ENCODE data around the gene SYAP1.

Gene SYAP1

DNA sequence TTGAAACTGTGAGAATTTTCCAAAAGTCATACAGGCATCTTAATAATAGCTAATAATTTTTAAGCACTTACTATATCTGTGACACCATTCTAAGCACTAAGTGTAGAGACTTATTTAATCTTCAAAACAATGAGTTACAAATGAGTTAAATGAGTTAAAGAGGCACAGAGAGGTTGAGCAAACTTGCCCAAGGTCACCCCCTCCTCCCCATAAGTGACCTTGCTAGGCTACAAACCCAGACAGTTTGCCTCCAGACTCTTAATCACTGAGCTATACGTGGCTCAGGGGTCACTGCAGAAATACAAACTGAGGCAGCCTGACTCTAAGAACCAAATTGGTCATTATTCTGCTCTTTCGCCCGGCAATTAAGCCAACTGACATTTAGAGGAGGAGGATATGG is 22.5 kb upstream of the SYAP1 start:
- H3K36me3 ChIP-seq (ENCODE audit: control insufficient read depth in 4 of 4, insufficient read depth in 4 of 4, low read length in 3 of 4) = peaks cover 0 to 22% (median 12%) of the 10 kb centered on the region in 4 experiments
- H3K27me3 ChIP-seq (replicated peaks in 2 of 5; ENCODE audit: control insufficient read depth in 4 of 5, insufficient read depth in 5 of 5, low read length in 4 of 5) = peaks cover 0 to 9% (median 0%) of the 10 kb centered on the region in 5 experiments
- H3K27ac ChIP-seq (ENCODE audit: insufficient read depth in 1 of 2, low read depth in 1 of 2, low read length in 2 of 2, poor library complexity in 1 of 2, severe bottlenecking in 2 of 2) = no peak overlapping the region
- DNase-seq = no peak
- H3K4me3 ChIP-seq (ENCODE audit: control insufficient read depth in 1 of 7, extremely low read depth in 1 of 7, insufficient read depth in 4 of 7, low read depth in 2 of 7, low read length in 6 of 7) = no peak overlapping the region
- no peaks in the 10 kb centered on the region for H3K9me3 ChIP-seq (ENCODE audit: control extremely low read depth in 1 of 5, control insufficient read depth in 4 of 5, insufficient read depth in 2 of 5, low read depth in 1 of 5, low read length in 4 of 5)
- ChIA-PET POLR2A (no interaction called here), CTCF (no interaction called here)
- WGBS (ENCODE audit: insufficient coverage) = 95% methylated on average over 3 of the region's 3 CpGs
- no peaks in the 10 kb centered on the region for H3K4me1 ChIP-seq (ENCODE audit: control extremely low read depth in 1 of 4, control insufficient read depth in 4 of 4, insufficient read depth in 4 of 4, low read length in 3 of 4)

DNA sequence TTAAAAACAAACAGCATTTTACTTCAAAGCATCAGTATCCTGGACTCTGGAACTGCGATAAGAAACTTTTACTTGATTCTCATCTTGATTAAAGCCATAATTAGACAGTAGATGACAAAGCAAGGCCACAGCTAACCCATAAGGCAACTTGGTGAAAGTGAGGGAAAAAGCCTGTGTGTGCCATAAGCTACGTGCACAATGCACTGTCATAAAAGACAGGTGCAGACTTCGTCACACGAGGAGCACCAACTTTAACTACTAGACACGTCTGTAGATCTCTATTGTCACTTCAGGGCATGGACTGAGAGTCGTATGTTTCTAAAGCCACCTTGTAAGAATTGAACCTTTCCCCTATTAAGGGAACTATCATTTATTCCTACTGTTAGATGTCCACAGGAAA is 20.0 kb upstream of the SYAP1 start:
- Histone ChIP-seq H3K27me3 (replicated peaks in 2 of 5; ENCODE audit: control insufficient read depth in 4 of 5, insufficient read depth in 5 of 5, low read length in 4 of 5) (peaks cover 0 to 7% (median 0%) of the 10 kb centered on the region in 5 experiments), H3K36me3 (ENCODE audit: control insufficient read depth in 4 of 4, insufficient read depth in 4 of 4, low read length in 3 of 4) (peaks cover 0 to 16% (median 7%) of the 10 kb centered on the region in 4 experiments), H3K4me3 (ENCODE audit: control insufficient read depth in 1 of 7, extremely low read depth in 1 of 7, insufficient read depth in 4 of 7, low read depth in 2 of 7, low read length in 6 of 7) (no peak overlapping the region), H3K4me1 (ENCODE audit: control extremely low read depth in 1 of 4, control insufficient read depth in 4 of 4, insufficient read depth in 4 of 4, low read length in 3 of 4) (no peaks in the 10 kb centered on the region), H3K27ac (ENCODE audit: insufficient read depth in 1 of 2, low read depth in 1 of 2, low read length in 2 of 2, poor library complexity in 1 of 2, severe bottlenecking in 2 of 2) (no peak overlapping the region), H3K9me3 (ENCODE audit: control extremely low read depth in 1 of 5, control insufficient read depth in 4 of 5, insufficient read depth in 2 of 5, low read depth in 1 of 5, low read length in 4 of 5) (no peaks in the 10 kb centered on the region)
- ChIA-PET POLR2A (no interaction called here), CTCF (no interaction called here)
- WGBS (ENCODE audit: insufficient coverage) = 98% methylated on average over 5 of the region's 6 CpGs
- DNase-seq = no peak

DNA sequence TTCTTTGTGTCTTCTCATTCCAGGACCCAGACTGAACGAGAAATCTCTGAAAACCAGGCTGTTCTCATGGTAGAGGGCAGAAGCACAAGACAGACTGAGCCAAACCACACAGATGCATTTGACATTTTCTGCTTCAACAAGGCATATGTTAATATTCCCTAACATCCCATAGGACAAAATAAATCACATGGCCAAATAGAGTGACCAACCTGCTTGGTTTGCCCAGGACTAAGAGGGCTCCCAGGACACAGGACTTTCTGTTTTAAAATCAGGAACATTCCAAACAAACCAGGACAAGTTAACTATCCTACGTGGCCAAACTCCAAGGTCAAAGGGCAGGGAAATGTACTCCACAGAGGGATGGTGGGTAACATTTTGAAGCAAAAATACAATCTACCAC is 18.7 kb upstream of the SYAP1 start:
- peaks cover 0 to 5% (median 0%) of the 10 kb centered on the region in 5 experiments for H3K27me3 ChIP-seq (replicated peaks in 2 of 5; ENCODE audit: control insufficient read depth in 4 of 5, insufficient read depth in 5 of 5, low read length in 4 of 5)
- no peak overlapping the region for H3K27ac ChIP-seq (ENCODE audit: insufficient read depth in 1 of 2, low read depth in 1 of 2, low read length in 2 of 2, poor library complexity in 1 of 2, severe bottlenecking in 2 of 2)
- CTCF ChIA-PET = no interaction called here
- POLR2A ChIA-PET = no interaction called here
- H3K9me3 ChIP-seq (ENCODE audit: control extremely low read depth in 1 of 5, control insufficient read depth in 4 of 5, insufficient read depth in 2 of 5, low read depth in 1 of 5, low read length in 4 of 5) = no peaks in the 10 kb centered on the region
- no peak overlapping the region for H3K4me3 ChIP-seq (ENCODE audit: control insufficient read depth in 1 of 7, extremely low read depth in 1 of 7, insufficient read depth in 4 of 7, low read depth in 2 of 7, low read length in 6 of 7)
- H3K36me3 ChIP-seq (ENCODE audit: control insufficient read depth in 4 of 4, insufficient read depth in 4 of 4, low read length in 3 of 4) = peaks cover 0 to 14% (median 7%) of the 10 kb centered on the region in 4 experiments
- no peaks in the 10 kb centered on the region for H3K4me1 ChIP-seq (ENCODE audit: control extremely low read depth in 1 of 4, control insufficient read depth in 4 of 4, insufficient read depth in 4 of 4, low read length in 3 of 4)
- no peak for DNase-seq
- WGBS (ENCODE audit: insufficient coverage) = 100% methylated on average over 1 of the region's 2 CpGs

GRCh38 chrX:16702700-16703599 is 16.5 kb upstream of the SYAP1 start:
- no peak for DNase-seq
- 95% methylated on average over 13 of the region's 15 CpGs for WGBS (ENCODE audit: insufficient coverage)
- ChIA-PET CTCF (interaction anchor here (0.6 kb wide), 1 partner anchor 341 kb away, joined by 4 read pairs; no protein-coding TSS in a partner anchor), POLR2A (no interaction called here)
- H3K36me3 ChIP-seq (ENCODE audit: control insufficient read depth in 4 of 4, insufficient read depth in 4 of 4, low read length in 3 of 4) = peaks cover 0 to 10% (median 5%) of the 10 kb centered on the region in 4 experiments
- peaks cover 0 to 4% (median 0%) of the 10 kb centered on the region in 5 experiments for H3K27me3 ChIP-seq (replicated peaks in 2 of 5; ENCODE audit: control insufficient read depth in 4 of 5, insufficient read depth in 5 of 5, low read length in 4 of 5)
- H3K4me1 ChIP-seq (ENCODE audit: control extremely low read depth in 1 of 4, control insufficient read depth in 4 of 4, insufficient read depth in 4 of 4, low read length in 3 of 4) = no peaks in the 10 kb centered on the region
- no peaks in the 10 kb centered on the region for H3K9me3 ChIP-seq (ENCODE audit: control extremely low read depth in 1 of 5, control insufficient read depth in 4 of 5, insufficient read depth in 2 of 5, low read depth in 1 of 5, low read length in 4 of 5)
- no peak overlapping the region for H3K4me3 ChIP-seq (ENCODE audit: control insufficient read depth in 1 of 7, extremely low read depth in 1 of 7, insufficient read depth in 4 of 7, low read depth in 2 of 7, low read length in 6 of 7)
- no peak overlapping the region for H3K27ac ChIP-seq (ENCODE audit: insufficient read depth in 1 of 2, low read depth in 1 of 2, low read length in 2 of 2, poor library complexity in 1 of 2, severe bottlenecking in 2 of 2)

DNA sequence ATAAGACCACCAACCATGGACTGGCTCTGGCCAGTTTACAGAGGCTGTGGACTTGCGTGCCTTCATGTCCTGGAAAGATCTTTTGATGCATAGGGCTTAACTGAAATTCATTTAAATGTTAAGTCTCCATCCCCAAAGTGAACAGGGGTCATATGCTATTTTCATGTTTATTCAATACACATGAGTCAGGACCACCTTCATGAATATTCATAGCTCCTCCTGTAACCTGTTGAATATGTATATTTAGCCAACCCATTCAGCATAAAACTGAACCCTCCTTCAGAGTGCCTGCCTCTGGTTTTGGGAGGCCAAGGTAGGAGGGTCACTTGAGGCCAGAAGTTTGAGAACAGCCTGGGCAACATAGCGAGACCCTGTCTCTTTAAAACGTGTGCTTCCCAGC is 14.0 kb upstream of the SYAP1 start:
- H3K36me3 ChIP-seq (ENCODE audit: control insufficient read depth in 4 of 4, insufficient read depth in 4 of 4, low read length in 3 of 4) = peaks cover 0 to 6% (median 3%) of the 10 kb centered on the region in 4 experiments
- 87% methylated on average over 3 of the region's 3 CpGs for WGBS (ENCODE audit: insufficient coverage)
- CTCF ChIA-PET = no interaction called here

GRCh38 chrX:16708016-16708415 is 11.4 kb upstream of the SYAP1 start:
- Histone ChIP-seq H3K9me3 (ENCODE audit: control extremely low read depth in 1 of 5, control insufficient read depth in 4 of 5, insufficient read depth in 2 of 5, low read depth in 1 of 5, low read length in 4 of 5) (no peaks in the 10 kb centered on the region), H3K27ac (ENCODE audit: insufficient read depth in 1 of 2, low read depth in 1 of 2, low read length in 2 of 2, poor library complexity in 1 of 2, severe bottlenecking in 2 of 2) (no peak overlapping the region)
- WGBS (ENCODE audit: insufficient coverage) = 72% methylated on average over 2 of the region's 3 CpGs

More for the DNA sequence above, 14.0 kb upstream of the SYAP1 start:
- no peak for DNase-seq
- no peak overlapping the region for H3K27ac ChIP-seq (ENCODE audit: insufficient read depth in 1 of 2, low read depth in 1 of 2, low read length in 2 of 2, poor library complexity in 1 of 2, severe bottlenecking in 2 of 2)
- peaks cover 0 to 2% (median 0%) of the 10 kb centered on the region in 5 experiments for H3K27me3 ChIP-seq (replicated peaks in 2 of 5; ENCODE audit: control insufficient read depth in 4 of 5, insufficient read depth in 5 of 5, low read length in 4 of 5)
- no peak overlapping the region for H3K4me3 ChIP-seq (ENCODE audit: control insufficient read depth in 1 of 7, extremely low read depth in 1 of 7, insufficient read depth in 4 of 7, low read depth in 2 of 7, low read length in 6 of 7)
- H3K4me1 ChIP-seq (ENCODE audit: control extremely low read depth in 1 of 4, control insufficient read depth in 4 of 4, insufficient read depth in 4 of 4, low read length in 3 of 4) = no peaks in the 10 kb centered on the region
- no peaks in the 10 kb centered on the region for H3K9me3 ChIP-seq (ENCODE audit: control extremely low read depth in 1 of 5, control insufficient read depth in 4 of 5, insufficient read depth in 2 of 5, low read depth in 1 of 5, low read length in 4 of 5)
- POLR2A ChIA-PET = no interaction called here

DNA sequence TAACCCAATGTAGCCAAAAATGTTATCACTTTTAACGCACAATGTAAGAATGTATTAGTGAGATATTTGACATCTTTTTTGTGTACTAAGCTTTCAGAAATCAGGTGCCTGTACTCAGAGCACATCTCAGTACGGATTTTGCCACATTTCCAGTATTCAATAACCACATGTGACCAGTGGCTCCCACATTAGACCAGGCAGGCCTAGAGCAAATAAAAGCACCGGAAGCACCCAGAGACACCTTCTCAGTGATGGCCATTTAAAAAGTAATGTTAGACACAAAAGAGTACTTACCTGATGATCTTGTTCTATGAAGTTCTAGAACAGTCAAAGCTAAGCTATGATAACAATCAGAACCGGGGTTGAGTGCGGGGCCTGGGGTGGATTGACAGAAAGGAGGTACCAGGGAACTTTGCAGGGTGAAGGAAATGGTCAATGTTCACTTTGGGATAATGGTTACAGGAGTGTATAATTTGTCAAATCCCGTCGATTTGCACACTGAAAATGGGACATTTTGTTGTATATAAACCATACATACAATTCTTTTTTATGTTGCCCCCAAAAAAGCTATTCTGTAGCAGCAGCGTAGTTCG is 8.1 kb upstream of the SYAP1 start:
- 43% methylated on average over 5 of the region's 9 CpGs for WGBS (ENCODE audit: insufficient coverage)
- H3K9me3 ChIP-seq (ENCODE audit: control extremely low read depth in 1 of 5, control insufficient read depth in 4 of 5, insufficient read depth in 2 of 5, low read depth in 1 of 5, low read length in 4 of 5) = no peaks in the 10 kb centered on the region
- peaks cover 0 to 8% (median 0%) of the 10 kb centered on the region in 4 experiments for H3K4me1 ChIP-seq (ENCODE audit: control extremely low read depth in 1 of 4, control insufficient read depth in 4 of 4, insufficient read depth in 4 of 4, low read length in 3 of 4)
- peaks cover 0 to 38% (median 0%) of the 10 kb centered on the region in 5 experiments for H3K27me3 ChIP-seq (replicated peaks in 2 of 5; ENCODE audit: control insufficient read depth in 4 of 5, insufficient read depth in 5 of 5, low read length in 4 of 5)
- ChIA-PET POLR2A (no interaction called here), CTCF (no interaction called here)
- H3K36me3 ChIP-seq (ENCODE audit: control insufficient read depth in 4 of 4, insufficient read depth in 4 of 4, low read length in 3 of 4) = peaks cover 0 to 3% (median under 1%) of the 10 kb centered on the region in 4 experiments
- H3K27ac ChIP-seq (ENCODE audit: insufficient read depth in 1 of 2, low read depth in 1 of 2, low read length in 2 of 2, poor library complexity in 1 of 2, severe bottlenecking in 2 of 2) = peak overlapping the region; percentile 50 to 79
- DNase-seq = no peak
- peak overlapping the region; percentile 53 to 85 (median 70) for H3K4me3 ChIP-seq (ENCODE audit: control insufficient read depth in 1 of 7, extremely low read depth in 1 of 7, insufficient read depth in 4 of 7, low read depth in 2 of 7, low read length in 6 of 7)

More at GRCh38 chrX:16708016-16708415, 11.4 kb upstream of the SYAP1 start:
- Histone ChIP-seq H3K36me3 (ENCODE audit: control insufficient read depth in 4 of 4, insufficient read depth in 4 of 4, low read length in 3 of 4) (peaks cover 0 to 3% (median under 1%) of the 10 kb centered on the region in 4 experiments), H3K27me3 (replicated peaks in 2 of 5; ENCODE audit: control insufficient read depth in 4 of 5, insufficient read depth in 5 of 5, low read length in 4 of 5) (peaks cover 0 to 24% (median 0%) of the 10 kb centered on the region in 5 experiments), H3K4me1 (ENCODE audit: control extremely low read depth in 1 of 4, control insufficient read depth in 4 of 4, insufficient read depth in 4 of 4, low read length in 3 of 4) (peaks cover 0 to 8% (median 0%) of the 10 kb centered on the region in 4 experiments), H3K4me3 (ENCODE audit: control insufficient read depth in 1 of 7, extremely low read depth in 1 of 7, insufficient read depth in 4 of 7, low read depth in 2 of 7, low read length in 6 of 7) (no peak overlapping the region)
- DNase-seq = no peak
- ChIA-PET CTCF (interaction anchor here (0.6 kb wide), 1 partner anchor 45 kb away, joined by 3 read pairs; no protein-coding TSS in a partner anchor), POLR2A (no interaction called here)
